Fibroblast of villous mesenchyme (primary cell): ENCODE results near the gene LHX1. TPM values are rescaled to one million over a fixed set of nuclear protein-coding genes. Genes with fewer than 3 reads are reported as not detected.

Experiments used
- DNase-seq: peaks from one replicate; pipeline ENCODE4 v3.0.0-alpha.2; 2010; ENCODE audit warnings: low read depth
- H3K4me3 ChIP-seq: 2 replicates; pipeline ENCODE4 v1.5.1; 2011; ENCODE audit warnings: low read depth, mild to moderate bottlenecking, low read length
- total RNA-seq: library from RNA; depleted of rRNA; stranded (reverse); fragments of >200 nt; gene quantifications from 2 replicates; pipeline ENCODE4 v1.2.3, GENCODE V29; 2012
- TF ChIP-seq, protein P1 (sequence below): IDR thresholded peaks from 2 replicates; pipeline ENCODE4 v1.5.1; 2012; ENCODE audit warnings: low read depth, mild to moderate bottlenecking, low read length; ENCODE audit not compliant: insufficient read depth

LHX1 gene
- total RNA-seq, 1 donor, result not detected

DNA sequence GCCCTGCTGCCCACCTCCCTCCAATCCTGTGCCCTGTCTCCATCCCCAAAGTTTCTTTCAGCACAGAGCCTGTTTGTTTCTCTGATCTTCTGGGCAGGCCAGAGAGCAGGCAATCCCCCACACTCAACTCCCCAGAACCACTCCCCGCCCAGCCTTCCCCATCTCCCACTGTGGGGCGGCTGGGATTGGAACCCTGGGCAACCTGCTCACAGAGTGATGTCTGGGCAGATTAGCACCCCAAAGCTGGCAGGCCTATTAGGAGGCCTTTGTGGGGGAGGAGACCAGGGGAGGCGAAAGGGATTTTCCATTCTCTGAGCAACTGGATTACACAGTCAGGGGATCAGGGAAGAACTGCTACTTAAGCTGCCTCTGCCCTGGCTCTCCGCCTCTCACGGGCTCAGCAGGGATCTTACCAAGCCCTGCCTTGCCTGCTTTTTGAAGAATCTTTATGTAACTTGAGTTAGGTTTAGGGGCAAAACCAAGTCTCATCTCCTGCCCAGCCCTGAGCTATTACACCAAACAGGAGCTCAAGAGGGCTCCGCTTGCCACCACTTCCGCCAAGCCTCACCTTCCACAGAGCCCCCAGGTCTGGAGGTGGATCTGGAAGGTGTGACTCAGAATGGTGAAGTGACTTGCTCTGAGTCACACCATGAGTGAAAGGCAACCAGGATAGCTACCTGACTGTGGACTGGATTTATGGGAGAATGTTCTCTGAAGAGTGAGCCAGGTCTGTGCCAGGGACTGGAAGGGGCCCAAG, 16.0 kb upstream of the LHX1 start:
- H3K4me3 ChIP-seq, result no peak overlapping the region
- TF ChIP-seq, protein P1, sequence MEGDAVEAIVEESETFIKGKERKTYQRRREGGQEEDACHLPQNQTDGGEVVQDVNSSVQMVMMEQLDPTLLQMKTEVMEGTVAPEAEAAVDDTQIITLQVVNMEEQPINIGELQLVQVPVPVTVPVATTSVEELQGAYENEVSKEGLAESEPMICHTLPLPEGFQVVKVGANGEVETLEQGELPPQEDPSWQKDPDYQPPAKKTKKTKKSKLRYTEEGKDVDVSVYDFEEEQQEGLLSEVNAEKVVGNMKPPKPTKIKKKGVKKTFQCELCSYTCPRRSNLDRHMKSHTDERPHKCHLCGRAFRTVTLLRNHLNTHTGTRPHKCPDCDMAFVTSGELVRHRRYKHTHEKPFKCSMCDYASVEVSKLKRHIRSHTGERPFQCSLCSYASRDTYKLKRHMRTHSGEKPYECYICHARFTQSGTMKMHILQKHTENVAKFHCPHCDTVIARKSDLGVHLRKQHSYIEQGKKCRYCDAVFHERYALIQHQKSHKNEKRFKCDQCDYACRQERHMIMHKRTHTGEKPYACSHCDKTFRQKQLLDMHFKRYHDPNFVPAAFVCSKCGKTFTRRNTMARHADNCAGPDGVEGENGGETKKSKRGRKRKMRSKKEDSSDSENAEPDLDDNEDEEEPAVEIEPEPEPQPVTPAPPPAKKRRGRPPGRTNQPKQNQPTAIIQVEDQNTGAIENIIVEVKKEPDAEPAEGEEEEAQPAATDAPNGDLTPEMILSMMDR, result no peak
- DNase-seq, result peak; percentile 21

DNA sequence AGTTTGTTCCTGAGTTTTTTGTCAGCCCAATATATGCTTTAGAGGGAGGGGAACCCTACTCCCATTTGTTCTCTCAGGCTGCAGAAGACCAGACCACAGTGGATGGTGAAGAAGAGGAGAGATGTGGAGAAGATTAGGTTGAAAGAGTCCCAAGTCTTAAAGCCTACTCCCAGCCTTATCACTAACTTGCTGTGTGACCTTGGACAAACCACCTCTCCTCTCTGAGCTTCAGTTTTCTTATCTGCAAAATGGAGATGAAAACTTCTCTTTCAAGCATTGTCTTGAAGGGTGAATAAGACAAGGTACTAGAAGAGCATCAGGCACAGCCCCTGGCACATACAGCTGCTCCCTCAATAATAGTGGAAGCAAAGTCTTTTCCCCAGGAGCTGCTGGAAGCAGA, 15.1 kb upstream of the LHX1 start:
- no peak for DNase-seq
- TF ChIP-seq, protein P1, result no peak
- no peak overlapping the region for H3K4me3 ChIP-seq

DNA sequence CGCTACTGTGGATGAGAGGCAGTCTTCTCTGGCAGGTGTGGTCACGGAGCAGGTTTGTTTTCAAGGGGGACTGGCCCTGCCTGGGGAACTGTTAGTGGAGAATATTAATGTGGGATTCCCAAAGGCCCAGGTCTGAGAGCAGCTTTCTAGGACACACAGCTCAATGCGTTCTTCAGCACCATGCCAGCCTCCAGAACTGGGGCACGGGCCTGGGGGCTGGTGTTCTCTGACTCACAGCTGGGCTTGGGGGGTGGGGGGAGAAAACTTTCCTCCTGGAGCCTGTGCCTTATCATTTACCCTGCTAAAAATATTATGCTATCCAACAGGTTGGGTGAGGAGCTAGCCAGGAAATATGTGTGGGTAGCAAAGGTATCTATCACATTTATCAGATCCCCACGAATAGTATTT, 13.5 kb upstream of the LHX1 start:
- no peak overlapping the region for H3K4me3 ChIP-seq
- TF ChIP-seq, protein P1, result no peak
- DNase-seq, result no peak

DNA sequence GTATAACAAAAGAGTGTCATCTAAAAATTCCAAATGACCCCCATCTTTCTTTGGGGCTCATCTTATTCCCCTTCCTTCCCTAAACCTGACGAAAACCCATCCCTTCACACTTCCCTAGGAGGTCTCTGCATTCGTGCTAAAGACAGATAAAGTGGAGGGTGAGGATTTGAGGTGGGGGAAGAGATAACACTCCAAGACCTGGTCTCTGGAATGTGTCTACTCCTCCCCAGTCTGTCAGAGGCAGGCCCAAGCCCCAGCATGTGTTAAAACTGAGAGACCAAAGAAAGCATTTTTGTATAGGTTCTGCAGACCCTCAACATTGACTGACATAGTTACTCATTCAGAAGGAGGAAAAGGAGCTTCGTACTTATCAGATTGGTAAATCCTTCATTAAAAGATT, 11.0 kb upstream of the LHX1 start:
- DNase-seq, result no peak
- TF ChIP-seq, protein P1, result no peak

DNA sequence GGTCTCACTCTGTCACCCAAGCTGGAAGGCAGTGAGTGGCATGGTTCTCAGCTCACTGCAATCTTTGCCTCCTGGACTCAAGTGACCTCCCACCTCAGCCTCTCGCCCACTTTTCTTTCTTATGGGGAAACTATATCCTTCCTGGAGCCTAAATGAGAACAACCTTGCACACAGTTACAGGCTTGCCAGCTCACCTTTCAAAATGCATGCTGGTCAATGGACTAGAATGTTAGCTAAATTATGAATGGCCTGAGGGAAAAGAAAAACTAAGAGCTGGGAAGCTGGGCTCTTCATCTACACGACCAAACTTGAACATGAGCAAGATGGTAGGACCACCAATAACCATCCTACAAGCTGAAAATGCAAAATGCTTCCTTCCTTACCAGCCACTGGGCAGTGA, 10.6 kb upstream of the LHX1 start:
- TF ChIP-seq, protein P1, result no peak
- H3K4me3 ChIP-seq, result no peak overlapping the region
- no peak for DNase-seq

More for the DNA sequence above, 11.0 kb upstream of the LHX1 start:
- no peak overlapping the region for H3K4me3 ChIP-seq

DNA sequence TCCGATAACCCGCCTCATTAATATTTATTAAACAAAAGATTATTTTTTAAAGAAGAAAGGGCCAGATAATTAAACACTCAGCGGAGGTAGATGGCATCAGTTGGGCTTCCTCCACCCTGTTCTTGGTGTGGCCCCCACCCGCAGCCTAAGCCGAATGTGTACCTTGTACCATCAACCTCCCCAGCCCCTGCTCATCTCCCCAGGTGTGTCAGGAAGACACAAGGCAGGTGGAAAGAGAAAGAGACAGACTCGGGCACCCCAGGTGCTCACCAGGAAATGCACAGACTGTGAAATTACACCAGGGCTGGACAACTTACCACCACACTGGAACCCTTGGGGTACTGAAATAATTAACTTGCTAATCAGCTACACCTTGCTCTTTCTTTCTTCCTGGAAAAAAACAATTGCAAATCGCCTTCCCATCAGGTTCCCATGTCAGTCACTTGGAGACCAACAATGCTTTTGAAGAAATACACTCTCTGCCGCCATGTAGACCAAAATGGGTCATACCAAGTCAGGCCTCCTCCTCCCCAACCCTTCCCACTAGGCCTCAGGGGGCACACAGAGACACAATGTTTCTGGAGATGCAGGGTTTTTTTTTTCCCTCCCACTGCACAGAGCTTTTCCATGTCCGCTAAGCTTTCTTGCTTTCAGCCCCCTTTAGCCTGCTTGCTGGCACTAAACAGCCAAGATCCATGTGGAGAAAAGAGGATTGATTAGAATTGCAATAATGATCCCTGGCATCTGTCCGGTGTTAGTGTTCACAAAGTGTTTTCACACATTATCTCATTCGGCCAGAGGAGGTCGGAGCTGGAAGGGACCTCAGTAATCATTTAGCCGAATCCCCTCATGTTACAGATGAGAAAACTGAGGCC, 8.6 kb upstream of the LHX1 start:
- no peak for DNase-seq
- H3K4me3 ChIP-seq, result no peak overlapping the region
- TF ChIP-seq, protein P1, result no peak
